Measurements from ENCODE around the gene PLEKHA3. TPM values are rescaled to one million over a fixed set of nuclear protein-coding genes. Genes with fewer than 3 reads are reported as not detected.

The PLEKHA3 gene
- total and polyA plus RNA-seq, 11 donors: 3.0 to 50.4 (median 38.7) TPM

GRCh38 chr2:178550352-178550751 lies 70.1 kb downstream of the PLEKHA3 start:
- H3K27ac ChIP-seq: peak overlapping the region in 1 of 12 donors; percentile 10
- no peak overlapping the region for H3K4me3 ChIP-seq
- peaks cover 0 to 34% (median 0%) of the 10 kb centered on the region in 12 donors for H3K4me1 ChIP-seq
- DNase-seq (no peak), ATAC-seq (no peak)
- no peak for TF ChIP-seq POLR2A (IDR thresholded peaks at IDR 0.05)
- TF ChIP-seq CTCF (IDR thresholded peaks at IDR 0.05): no peak
- no peaks in the 10 kb centered on the region for H3K9me3 ChIP-seq
- intact Hi-C loops (cut with DNase I): no loop called here
- no peaks in the 10 kb centered on the region for H3K27me3 ChIP-seq
- peaks cover 0 to 100% (median 100%) of the 10 kb centered on the region in 9 donors for H3K36me3 ChIP-seq
- 90 to 97% (median 92%) methylated on average over 2 of the region's 2 CpGs for WGBS, 4 donors

GRCh38 chr2:178553047-178553446 lies 72.8 kb downstream of the PLEKHA3 start:
- H3K36me3 ChIP-seq: peaks cover 0 to 100% (median 94%) of the 10 kb centered on the region in 9 donors
- DNase-seq (no peak), ATAC-seq (no peak)
- TF ChIP-seq POLR2A (IDR thresholded peaks at IDR 0.05) (no peak), CTCF (IDR thresholded peaks at IDR 0.05) (no peak)
- H3K4me1 ChIP-seq: peaks cover 0 to 30% (median 0%) of the 10 kb centered on the region in 12 donors
- H3K4me3 ChIP-seq: no peak overlapping the region
- no peaks in the 10 kb centered on the region for H3K9me3 ChIP-seq
- 73 to 81% (median 76%) methylated on average over 2 of the region's 2 CpGs for WGBS, 4 donors
- no peaks in the 10 kb centered on the region for H3K27me3 ChIP-seq
- H3K27ac ChIP-seq: no peak overlapping the region
- intact Hi-C loops (cut with DNase I): no loop called here

Other genes starting within 250 kb of the PLEKHA3 start
- gene PRKRA, start 29.3 kb upstream of the PLEKHA3 start, total RNA-seq: 10 to 100 TPM; 35.2 to 64.3 (median 49.5) TPM
- gene PRKRA, start 29.3 kb upstream of the PLEKHA3 start, polyA plus RNA-seq: 10 to 100 TPM; 40.4 to 49.7 TPM
- gene PJVK, start 29.1 kb upstream of the PLEKHA3 start, total RNA-seq: 1 to 10 TPM in 5 of 9 donors, under 1 TPM in 3, not detected in 1; 0.48 to 1.7 (median 1.5) TPM
- gene PJVK, start 29.1 kb upstream of the PLEKHA3 start, polyA plus RNA-seq: 1 to 10 TPM in 1 of 2 donors, under 1 TPM in 1; 0.58 to 1.1 TPM
- 10 to 100 TPM in 3 of 9 donors, 1 to 10 TPM in 6; 6.2 to 11.8 (median 9.0) TPM for gene FKBP7, start 1.9 kb upstream of the PLEKHA3 start, total RNA-seq
- gene FKBP7, start 1.9 kb upstream of the PLEKHA3 start, polyA plus RNA-seq: 10 to 100 TPM in 1 of 2 donors, 1 to 10 TPM in 1; 5.3 to 10.1 TPM

Data from heart left ventricle (tissue), 16 donors.